ENCODE data around the gene ARMCX6.
A peak's percentile ranks its signal among the peaks of the same experiment; 100 is the strongest.
"Not testable (repeated sequence)": the region's sequence is repeated elsewhere in the genome, so short reads cannot be mapped to it uniquely, and the experiment has no call there.

Gene ARMCX6

GRCh38 chrX:101617211-101618191, at the start of gene ARMCX6:
ARMCX6 (minus strand) TSS chrX:101618000; CDS start chrX:101616620, 1,380 bp downstream.
- DNase-seq = peak; percentile 50 to 53

DNA sequence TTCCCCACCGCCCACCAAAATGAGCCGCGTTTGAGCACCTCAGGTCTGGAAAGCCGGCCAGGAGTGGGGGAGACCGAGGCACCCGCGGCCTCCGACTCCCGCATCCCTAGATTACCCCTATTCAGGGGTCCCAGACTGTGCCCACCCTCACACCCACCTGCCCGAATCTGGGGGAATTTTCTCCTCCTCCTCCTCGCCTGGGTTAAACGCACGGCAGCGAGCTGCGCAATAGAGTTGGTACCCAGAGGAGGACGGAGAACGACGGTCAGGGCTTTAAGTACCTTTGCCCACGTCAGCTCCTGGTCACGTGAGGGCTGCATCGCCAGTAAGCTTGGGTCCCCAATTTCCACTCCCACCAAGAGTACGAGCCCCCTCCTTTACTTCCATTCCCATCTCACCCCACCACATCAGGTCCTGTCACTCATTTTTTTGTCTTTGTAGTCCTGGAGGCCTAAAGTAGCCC, 41.8 kb upstream of the ARMCX6 start, which contains the start of gene ARMCX2:
Gene ARMCX2 (minus strand): TSS at position 250 of the 463 bp plus-strand sequence. CDS start 2,262 bp downstream, outside the sequence.
- DNase-seq = peak; percentile 9 to 56

DNA sequence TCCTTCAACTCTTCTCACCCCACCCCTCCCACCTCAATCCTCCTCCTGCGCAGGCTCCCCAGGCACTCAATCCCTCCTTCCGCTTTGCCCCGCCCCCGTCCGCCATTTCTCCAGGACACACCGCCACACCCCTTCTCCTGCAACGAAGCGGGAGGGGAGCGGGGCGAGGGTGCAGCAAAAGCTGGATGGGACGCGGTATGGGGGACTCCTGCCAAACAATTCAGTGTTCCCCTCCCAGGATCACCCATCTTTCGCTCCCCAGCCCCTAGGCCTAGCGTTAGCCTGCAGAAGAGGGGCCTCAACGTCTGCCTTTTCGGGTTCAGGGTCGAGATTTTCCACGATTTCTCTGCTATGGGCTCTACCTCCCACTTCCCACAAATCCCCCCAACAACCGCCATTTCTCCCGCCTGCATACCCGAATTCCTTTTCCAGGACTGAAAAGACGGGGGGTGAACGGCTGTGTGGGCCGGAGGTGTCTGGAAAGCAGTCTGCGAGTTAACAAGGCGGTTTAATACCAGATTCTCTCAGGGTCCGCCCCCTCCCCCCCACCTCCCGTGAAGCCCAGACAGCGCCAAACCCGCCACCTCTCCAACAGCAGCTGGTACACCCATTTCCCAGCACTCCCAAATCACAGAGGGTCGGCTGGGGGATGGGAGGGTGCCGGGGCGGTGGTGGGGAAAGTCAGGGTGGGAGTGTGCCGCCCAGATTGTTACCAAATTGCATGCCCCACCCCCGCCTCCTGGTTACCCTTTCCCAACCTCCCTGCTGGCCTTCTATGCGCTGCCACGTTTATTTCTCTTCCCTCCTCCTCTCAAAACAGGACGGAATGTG, 41.1 kb upstream of the ARMCX6 start:
- DNase-seq = peak; percentile 26 to 39

- no peak for DNase-seq
Observed at GRCh38 chrX:101657495-101657894, 39.7 kb upstream of the ARMCX6 start.

DNA sequence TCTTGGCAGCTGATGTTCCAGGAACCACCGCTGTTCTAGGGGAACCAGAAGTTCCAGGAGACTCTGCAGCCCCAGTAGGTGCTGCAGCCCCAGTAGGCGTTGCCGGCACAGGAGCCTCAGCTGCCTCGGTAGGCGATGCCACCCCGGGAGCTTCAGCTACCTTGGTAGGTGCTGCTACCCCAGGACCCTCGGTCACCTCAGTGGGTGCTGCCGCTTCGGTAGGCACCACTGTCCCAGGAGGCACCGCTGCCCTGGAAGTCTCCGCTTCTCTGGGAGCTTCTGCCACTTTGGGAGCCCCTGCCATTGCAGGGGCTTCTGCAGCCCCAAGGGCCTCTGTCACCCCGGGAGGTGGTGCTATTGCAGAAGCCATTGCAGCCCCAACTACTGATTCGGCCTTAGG, 39.0 kb upstream of the ARMCX6 start:
- DNase-seq = no peak

- DNase-seq = no peak
Observed at GRCh38 chrX:101655534-101655933, 37.7 kb upstream of the ARMCX6 start.

DNA sequence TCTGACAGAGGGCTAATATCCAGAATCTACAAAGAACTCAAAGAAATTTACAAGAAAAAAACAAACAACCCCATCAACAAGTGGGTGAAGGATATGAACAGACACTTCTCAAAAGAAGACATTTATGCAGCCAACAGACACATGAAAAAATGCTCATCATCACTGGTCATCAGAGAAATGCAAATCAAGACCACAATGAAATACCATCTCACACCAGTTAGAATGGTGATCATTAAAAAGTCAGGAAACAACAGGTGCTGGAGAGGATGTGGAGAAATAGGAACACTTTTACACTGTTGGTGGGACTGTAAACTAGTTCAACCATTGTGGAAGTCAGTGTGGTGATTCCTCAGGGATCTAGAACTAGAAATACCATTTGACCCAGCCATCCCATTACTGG, 29.9 kb upstream of the ARMCX6 start:
- DNase-seq = not testable (repeated sequence)

DNA sequence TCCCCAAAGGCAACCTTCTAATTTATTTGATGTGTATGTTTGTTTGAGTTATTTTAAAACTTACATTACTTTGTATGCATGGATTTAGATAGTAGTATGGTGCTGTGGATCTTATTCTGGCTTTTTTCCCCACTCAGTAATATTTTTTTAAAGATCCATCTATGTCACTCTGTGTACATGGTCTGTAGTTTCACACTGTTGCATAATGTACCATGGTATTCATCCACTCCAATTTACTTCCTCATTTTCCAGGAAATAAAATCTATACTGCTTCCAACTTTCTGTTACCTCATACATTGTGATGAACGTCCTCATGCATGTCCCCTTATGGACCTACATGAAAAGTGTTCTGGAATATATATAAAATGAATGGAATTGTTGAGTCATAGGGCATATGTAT, 24.3 kb upstream of the ARMCX6 start:
- DNase-seq = no peak

GRCh38 chrX:101639583-101639982, 21.8 kb upstream of the ARMCX6 start:
- no peak for DNase-seq

DNA sequence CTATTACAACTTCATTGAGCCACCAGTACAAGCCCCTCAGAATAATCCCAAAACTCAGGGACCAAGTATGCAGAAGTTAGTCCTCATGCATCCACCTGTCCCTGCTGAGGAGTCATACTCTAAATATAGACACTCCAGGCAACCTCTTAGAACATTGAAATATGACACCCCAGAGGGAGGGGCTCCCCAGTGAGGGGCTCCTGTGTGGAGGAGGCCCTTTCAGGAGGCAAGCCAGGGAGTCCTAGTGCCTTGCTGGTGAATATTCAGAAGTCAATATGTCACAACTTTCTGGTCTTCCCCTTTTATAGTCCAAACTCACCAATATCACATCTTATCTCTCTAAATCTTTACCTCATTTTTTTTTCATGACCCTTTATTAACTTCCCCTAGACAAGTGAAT, 1.6 kb upstream of the ARMCX6 start:
- DNase-seq = no peak

DNA sequence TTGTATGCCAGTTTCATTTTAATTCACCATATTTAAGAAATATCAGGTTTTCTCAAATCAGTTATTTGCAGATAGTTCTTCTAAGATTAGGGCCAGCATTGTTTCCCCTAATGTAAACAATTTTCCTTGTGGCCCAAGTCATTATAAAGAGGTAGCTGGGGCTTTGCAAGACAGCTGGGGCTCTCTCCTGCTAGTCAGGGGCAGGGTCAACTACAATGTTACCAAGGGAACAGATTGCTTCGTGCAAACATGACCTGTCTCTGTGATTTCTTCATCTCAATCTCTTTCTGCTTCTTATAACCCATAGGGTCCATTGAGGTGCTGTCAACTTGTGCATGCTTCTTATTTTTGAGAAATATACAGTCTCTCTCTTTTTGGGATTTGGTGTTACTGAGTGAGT, 12.1 kb downstream of the ARMCX6 start:
- DNase-seq = no peak

DNA sequence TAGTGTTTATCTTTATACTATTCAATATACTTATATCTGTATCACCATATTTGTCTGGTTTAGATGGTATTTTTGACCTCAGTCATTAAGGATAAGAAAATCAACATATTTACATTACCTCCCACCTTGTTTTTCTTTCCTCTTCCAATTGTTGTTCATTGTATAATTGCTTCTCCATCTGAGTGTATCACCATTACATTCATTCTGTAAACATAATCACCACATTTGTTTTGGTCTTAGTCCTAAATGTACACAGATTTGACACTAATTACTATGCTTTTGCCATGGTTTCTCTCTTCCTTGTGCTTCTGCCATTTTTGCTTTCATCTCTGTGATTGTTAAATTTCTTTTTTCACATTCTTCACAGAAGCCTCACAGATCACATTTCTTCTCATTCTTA, 12.7 kb downstream of the ARMCX6 start:
- no peak for DNase-seq

GRCh38 chrX:101602077-101602476, 15.7 kb downstream of the ARMCX6 start:
- no peak for DNase-seq

DNA sequence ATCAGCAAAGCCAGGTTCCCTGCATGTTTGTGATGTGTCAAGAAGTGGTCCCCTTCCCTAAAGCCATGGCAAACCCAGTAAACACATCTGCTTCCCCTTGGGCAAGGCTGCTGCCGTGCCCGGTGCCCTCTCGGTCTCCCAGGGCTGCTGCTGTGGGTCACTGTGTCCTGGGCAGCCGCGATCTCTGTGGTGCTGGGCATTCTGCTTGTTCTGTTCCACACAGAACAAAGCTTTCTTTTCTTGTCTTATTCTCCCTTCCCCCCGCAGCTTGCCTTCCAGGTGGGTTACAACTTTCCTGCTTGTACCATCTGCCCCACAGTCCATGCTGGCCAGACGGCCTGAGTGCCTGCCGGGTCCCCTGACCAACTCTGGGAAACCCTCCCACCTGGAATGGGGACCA, 18.2 kb downstream of the ARMCX6 start:
- DNase-seq = not testable (repeated sequence)

DNA sequence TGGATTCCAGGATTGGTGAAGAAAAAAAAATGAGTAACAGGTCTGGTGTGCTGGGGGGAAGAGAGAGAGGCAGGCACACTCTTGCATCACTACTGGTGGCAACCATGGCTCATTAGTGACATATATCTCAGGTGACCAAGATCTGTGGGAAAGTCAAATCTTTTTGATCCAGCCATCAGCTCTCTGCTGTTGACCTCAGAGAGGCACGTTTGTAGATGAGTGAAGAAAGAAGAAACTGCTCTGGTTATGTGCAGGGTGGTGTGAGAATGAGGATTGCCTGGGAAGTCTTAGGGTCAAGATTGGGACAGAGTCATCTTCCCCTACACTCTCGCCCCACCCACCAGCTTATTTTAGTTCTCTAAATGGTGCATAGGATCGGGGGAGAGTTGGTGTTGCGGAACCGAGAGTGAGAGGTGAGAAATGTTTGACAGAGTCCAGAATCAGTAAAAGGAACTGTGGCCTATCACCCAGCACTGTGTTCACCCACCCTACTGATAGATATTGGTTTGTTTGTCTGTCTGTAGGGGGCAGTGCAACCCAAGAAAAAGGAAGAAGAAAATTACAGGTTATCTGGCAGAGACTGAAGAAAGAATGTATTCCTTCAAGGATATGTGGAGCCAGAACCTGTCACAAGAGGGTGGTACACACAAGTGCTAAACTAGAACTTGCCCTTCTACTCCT, 21.9 kb downstream of the ARMCX6 start:
- DNase-seq = peak; percentile 6 to 47
